GM12878 (cell line): ENCODE measurements around the gene PKN2. TPM values are rescaled to one million over a fixed set of nuclear protein-coding genes. Genes with fewer than 3 reads are reported as not detected.

Experiments
- ATAC-seq: fragments of 200-7000 bp; cut with Tn5 transposase; 3 replicates; pipeline ENCODE4 v1.9.1; 2020; ENCODE audit warnings: mild to moderate bottlenecking, moderate library complexity
- BruUV-seq: library from RNA; stranded (reverse); fragments of 400-500 nt; replicated peaks from 2 replicates; lab custom pipeline; 2021; lab: Mats Ljungman, UMichigan
- CTCF ChIA-PET: fragments of 300-600 bp; sonication (Branson Sonifier 250); formaldehyde crosslinking; extraction: SDS; loops from one replicate; lab custom pipeline; 2021; ENCODE audit warnings: inconsistent platforms; lab: Yijun Ruan, JAX
- POLR2A ChIA-PET: fragments of 350-600 bp; formaldehyde crosslinking; extraction: SDS; loops from one replicate; lab custom pipeline; 2021; ENCODE audit warnings: inconsistent platforms; lab: Charles Lee
- RAD21 ChIA-PET: fragments of 300-600 bp; sonication (Branson Sonifier 250); formaldehyde crosslinking; loops from one replicate; lab custom pipeline; 2023; ENCODE audit warnings: antibody characterized with exemption; ENCODE audit not compliant: unreplicated experiment; lab: Charles Lee
- SMC1A ChIA-PET: fragments of 300-600 bp; sonication (Branson Sonifier 250); formaldehyde crosslinking; loops from one replicate; lab custom pipeline; 2023; ENCODE audit not compliant: unreplicated experiment, uncharacterized antibody; lab: Charles Lee
- DNase-seq: peaks from one replicate; pipeline ENCODE4 v3.0.0-alpha.2; 2011; ENCODE audit warnings: low read depth, low spot score
- FAIRE-seq: peaks from 3 replicates; lab custom pipeline; 2011; peaks lifted over from hg19 to GRCh38; lab: Jason Lieb, UNC
- H2AFZ ChIP-seq: 2 replicates; pipeline ENCODE4 v1.6.0; 2011; ENCODE audit warnings: low read depth, low read length, control low read depth; ENCODE audit not compliant: control insufficient read depth
- H3K27ac ChIP-seq: 2 replicates; pipeline ENCODE4 v1.5.1; 2011; ENCODE audit warnings: control low read depth; ENCODE audit not compliant: control insufficient read depth, insufficient read depth
- H3K27me3 ChIP-seq, 2 experiments: replicated peaks in 1 of 2; 2 replicates each; pipeline versions ENCODE4 v1.6.0 to v1.6.1; 2011; ENCODE audit warnings: low read length in 1 of 2; ENCODE audit not compliant: control insufficient read depth in 2 of 2, insufficient read depth in 2 of 2
- H3K36me3 ChIP-seq, 2 experiments: 2 replicates each; pipeline ENCODE4 v1.5.1; 2011; ENCODE audit warnings: low read length in 1 of 2; ENCODE audit not compliant: control insufficient read depth in 2 of 2, insufficient read depth in 2 of 2
- H3K4me1 ChIP-seq: 2 replicates; pipeline ENCODE4 v1.6.1; 2011; ENCODE audit warnings: mild to moderate bottlenecking, low read length, moderate library complexity, mixed read lengths; ENCODE audit not compliant: control insufficient read depth, insufficient read depth
- H3K4me2 ChIP-seq: 2 replicates; pipeline ENCODE4 v1.6.0; 2011; ENCODE audit warnings: control low read depth; ENCODE audit not compliant: control insufficient read depth, insufficient read depth
- H3K4me3 ChIP-seq: fragments of 200-600 bp; sonication (generic); 2 replicates; pipeline ENCODE4 v1.5.1; 2016
- H3K79me2 ChIP-seq: 2 replicates; pipeline ENCODE4 v1.6.0; 2011; ENCODE audit warnings: low read length; ENCODE audit not compliant: control insufficient read depth, insufficient read depth
- H3K9ac ChIP-seq: 2 replicates; pipeline ENCODE4 v1.8.0; 2011; ENCODE audit warnings: low read length, control low read depth, mixed read lengths; ENCODE audit not compliant: control insufficient read depth, insufficient read depth
- H3K9me3 ChIP-seq: replicated peaks from 3 replicates; pipeline ENCODE4 v1.5.1; 2011; ENCODE audit warnings: mild to moderate bottlenecking, low read length; ENCODE audit not compliant: control insufficient read depth, insufficient read depth
- H4K20me1 ChIP-seq: 2 replicates; pipeline ENCODE4 v1.6.0; 2011; ENCODE audit not compliant: control insufficient read depth, insufficient read depth
- BRCA1 ChIP-seq: IDR thresholded peaks from 2 replicates; pipeline ENCODE4 v1.6.1; 2011; ENCODE audit warnings: low read depth, low read length, improper control_type of control experiment
- EP300 ChIP-seq, 2 experiments: fragments of 150-350 bp in 1 of 2; IDR thresholded peaks; 2 replicates each; pipeline ENCODE4 v1.6.1; 2011 to 2012; ENCODE audit warnings: low read depth in 2 of 2, low read length in 2 of 2, borderline replicate concordance in 1 of 2, improper control_type of control experiment in 1 of 2, inconsistent platforms in 1 of 2; ENCODE audit not compliant: control insufficient read depth in 1 of 2
- HCFC1 ChIP-seq: fragments of 150-350 bp; IDR thresholded peaks from 2 replicates; pipeline ENCODE4 v1.6.1; 2014; ENCODE audit warnings: low read length
- MXI1 ChIP-seq: fragments of 150-350 bp; IDR thresholded peaks from 2 replicates; pipeline ENCODE4 v1.6.1; 2011; ENCODE audit warnings: low read depth, mild to moderate bottlenecking, inconsistent platforms, low read length, improper control_type of control experiment
- POLR2A ChIP-seq: IDR thresholded peaks from 2 replicates; pipeline ENCODE4 v1.6.1; 2011; ENCODE audit warnings: low read depth, mild to moderate bottlenecking, low read length
- POLR2AphosphoS5 ChIP-seq: IDR thresholded peaks from 2 replicates; pipeline ENCODE4 v1.6.1; 2011; ENCODE audit warnings: mild to moderate bottlenecking, low read length, inconsistent platforms
- RBBP5 ChIP-seq: fragments of 200-600 bp; sonication (generic); conservative IDR thresholded peaks from 2 replicates; pipeline ENCODE4 v1.6.1; 2016
- SREBF1 ChIP-seq: IDR thresholded peaks from 2 replicates; pipeline ENCODE4 v1.6.1; 2012; ENCODE audit warnings: mild to moderate bottlenecking, low read length
- ZNF217 ChIP-seq: fragments of 450-650 bp; IDR thresholded peaks from 2 replicates; pipeline ENCODE4 v1.6.1; 2017; ENCODE audit warnings: antibody characterized with exemption, mild to moderate bottlenecking
- in situ Hi-C: fragments of 300-500 bp; cut with MboI; formaldehyde crosslinking; loops from 9 replicates; pipeline ENCODE4 v1.14.3; 2018; ENCODE audit warnings: mixed read lengths
- intact Hi-C: fragments of 100-400 bp; cut with micrococcal nuclease; formaldehyde crosslinking; loops from one replicate; pipeline ENCODE4 v1.14.2; 2022; ENCODE audit not compliant: unreplicated experiment
- polyA plus RNA-seq, 11 experiments: library from polyadenylated mRNA; depleted of rRNA in 4 of 11; unstranded in 6 of 11; stranded (reverse) in 5 of 11; fragments of >200 nt; fragmentation: Nextera tagmentation in 4 of 11; fragmentation: Illumina TruSeq in 1 of 11; extraction: Ambion mirVana in 4 of 11; extraction: Trizol in 1 of 11; gene quantifications; 1 replicate in 1 of 11; 2 replicates in 10 of 11; pipeline versions ENCODE4 v1.2.1 to v1.2.3, GENCODE V29; 2011 to 2016; ENCODE audit warnings: inconsistent platforms in 2 of 11, missing spikeins in 2 of 11, low read depth in 1 of 11
- total RNA-seq, 4 experiments: library from RNA; depleted of rRNA in 3 of 4; stranded (reverse); fragments of >200 nt in 3 of 4; fragmentation: Illumina TruSeq in 1 of 4; extraction: Trizol in 1 of 4; gene quantifications; 2 replicates each; pipeline versions ENCODE4 v1.2.1 to v1.2.3, GENCODE V29; 2013 to 2021
- TF ChIP-seq, protein P1 (sequence below): fragments of 450-650 bp; IDR thresholded peaks from 2 replicates; pipeline ENCODE4 v1.6.1; 2016; ENCODE audit warnings: mild to moderate bottlenecking
- TF ChIP-seq, protein P2 (sequence below): fragments of 450-650 bp; IDR thresholded peaks from 2 replicates; pipeline ENCODE4 v1.6.1; 2016; ENCODE audit warnings: mild to moderate bottlenecking
- TF ChIP-seq, protein P3 (sequence below): IDR thresholded peaks from 2 replicates; pipeline ENCODE4 v1.6.1; 2011; ENCODE audit warnings: mild to moderate bottlenecking, low read depth, low read length, moderate library complexity; ENCODE audit not compliant: insufficient replicate concordance
- TF ChIP-seq, protein P4 (sequence below): fragments of 450-650 bp; IDR thresholded peaks from 2 replicates; pipeline ENCODE4 v1.6.1; 2018; ENCODE audit warnings: borderline replicate concordance, mild to moderate bottlenecking; ENCODE audit not compliant: partially characterized antibody

PKN2 gene
- total and polyA plus RNA-seq, 10 of the 15 experiments (the other 5 are each of a cell fraction or from before 2014, with no cell fraction given), result 2.6 to 18.3 (median 12.9) TPM

DNA sequence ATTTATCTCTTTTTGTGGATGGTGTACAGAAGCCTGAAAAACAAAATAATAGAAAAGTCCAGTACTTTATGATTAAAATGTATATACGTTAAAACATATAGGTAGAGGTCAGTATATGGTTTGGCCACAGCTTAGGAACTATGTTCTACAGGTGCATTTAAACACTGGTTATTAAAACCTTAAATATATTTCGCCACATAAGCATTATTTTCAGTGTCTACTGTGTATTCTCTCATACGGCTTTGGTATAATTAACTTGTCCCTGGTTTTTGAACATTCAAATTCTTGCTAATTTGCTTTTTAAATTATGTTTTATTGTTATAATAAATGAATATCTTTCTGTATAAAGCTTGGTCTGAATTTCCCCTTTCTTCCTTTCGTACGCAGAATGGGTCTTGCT, 119.4 kb downstream of the PKN2 start (continued):
- TF ChIP-seq, protein P1, sequence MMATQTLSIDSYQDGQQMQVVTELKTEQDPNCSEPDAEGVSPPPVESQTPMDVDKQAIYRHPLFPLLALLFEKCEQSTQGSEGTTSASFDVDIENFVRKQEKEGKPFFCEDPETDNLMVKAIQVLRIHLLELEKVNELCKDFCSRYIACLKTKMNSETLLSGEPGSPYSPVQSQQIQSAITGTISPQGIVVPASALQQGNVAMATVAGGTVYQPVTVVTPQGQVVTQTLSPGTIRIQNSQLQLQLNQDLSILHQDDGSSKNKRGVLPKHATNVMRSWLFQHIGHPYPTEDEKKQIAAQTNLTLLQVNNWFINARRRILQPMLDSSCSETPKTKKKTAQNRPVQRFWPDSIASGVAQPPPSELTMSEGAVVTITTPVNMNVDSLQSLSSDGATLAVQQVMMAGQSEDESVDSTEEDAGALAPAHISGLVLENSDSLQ, result no peak
- no peak for TF ChIP-seq SREBF1
- TF ChIP-seq, protein P2, sequence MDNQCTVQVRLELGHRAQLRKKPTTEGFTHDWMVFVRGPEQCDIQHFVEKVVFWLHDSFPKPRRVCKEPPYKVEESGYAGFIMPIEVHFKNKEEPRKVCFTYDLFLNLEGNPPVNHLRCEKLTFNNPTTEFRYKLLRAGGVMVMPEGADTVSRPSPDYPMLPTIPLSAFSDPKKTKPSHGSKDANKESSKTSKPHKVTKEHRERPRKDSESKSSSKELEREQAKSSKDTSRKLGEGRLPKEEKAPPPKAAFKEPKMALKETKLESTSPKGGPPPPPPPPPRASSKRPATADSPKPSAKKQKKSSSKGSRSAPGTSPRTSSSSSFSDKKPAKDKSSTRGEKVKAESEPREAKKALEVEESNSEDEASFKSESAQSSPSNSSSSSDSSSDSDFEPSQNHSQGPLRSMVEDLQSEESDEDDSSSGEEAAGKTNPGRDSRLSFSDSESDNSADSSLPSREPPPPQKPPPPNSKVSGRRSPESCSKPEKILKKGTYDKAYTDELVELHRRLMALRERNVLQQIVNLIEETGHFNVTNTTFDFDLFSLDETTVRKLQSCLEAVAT, result no peak
- no peak for TF ChIP-seq BRCA1
- TF ChIP-seq POLR2A, result no peak
- TF ChIP-seq RBBP5, result no peak
- TF ChIP-seq ZNF217, result no peak
- no peak for TF ChIP-seq POLR2AphosphoS5
- TF ChIP-seq, all 136 proteins: peak for 0

DNA sequence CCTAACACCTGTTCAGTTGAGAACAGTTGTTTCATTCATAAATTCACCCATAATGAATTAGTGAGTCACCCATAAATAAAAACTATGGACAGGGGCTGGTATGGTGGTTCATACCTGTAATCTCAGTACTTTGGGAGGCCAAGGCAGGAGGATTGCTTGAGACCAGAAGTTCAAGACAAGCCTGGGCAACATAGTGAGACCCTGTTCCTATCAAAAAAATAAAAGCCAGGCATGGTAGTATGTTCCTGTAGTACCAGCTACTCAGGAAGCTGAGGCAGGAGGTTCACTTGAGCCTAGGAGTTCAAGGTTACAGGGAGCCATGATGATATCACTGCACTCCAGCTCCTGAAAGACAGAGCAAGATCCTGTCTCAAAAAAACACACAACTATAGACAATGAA, 128.3 kb downstream of the PKN2 start:
- no peaks in the 10 kb centered on the region for H3K79me2 ChIP-seq
- peaks cover 0 to 5% of the 10 kb centered on the region in 2 experiments; a peak in 2 of 4 replicates for H3K36me3 ChIP-seq
- SMC1A ChIA-PET, result no interaction called here
- no peak overlapping the region for H3K9ac ChIP-seq
- H3K4me2 ChIP-seq, result no peak overlapping the region
- H2AFZ ChIP-seq, result no peak overlapping the region
- no peak overlapping the region for H3K27ac ChIP-seq
- no peak for DNase-seq
- in situ Hi-C loops (no loop called here), intact Hi-C loops (no loop called here)
- no peaks in the 10 kb centered on the region for H3K9me3 ChIP-seq
- RAD21 ChIA-PET, result no interaction called here
- BruUV-seq, result no TSS peak
- POLR2A ChIA-PET, result no interaction called here
- H3K4me3 ChIP-seq, result no peak overlapping the region
- TF ChIP-seq EP300 (IDR thresholded peaks at IDR 0.05; ENCODE audit: borderline replicate concordance in 1 of 2, control insufficient read depth in 1 of 2, low read depth in 2 of 2, low read length in 2 of 2), result no peak
- TF ChIP-seq HCFC1, result no peak
- TF ChIP-seq, protein P3, sequence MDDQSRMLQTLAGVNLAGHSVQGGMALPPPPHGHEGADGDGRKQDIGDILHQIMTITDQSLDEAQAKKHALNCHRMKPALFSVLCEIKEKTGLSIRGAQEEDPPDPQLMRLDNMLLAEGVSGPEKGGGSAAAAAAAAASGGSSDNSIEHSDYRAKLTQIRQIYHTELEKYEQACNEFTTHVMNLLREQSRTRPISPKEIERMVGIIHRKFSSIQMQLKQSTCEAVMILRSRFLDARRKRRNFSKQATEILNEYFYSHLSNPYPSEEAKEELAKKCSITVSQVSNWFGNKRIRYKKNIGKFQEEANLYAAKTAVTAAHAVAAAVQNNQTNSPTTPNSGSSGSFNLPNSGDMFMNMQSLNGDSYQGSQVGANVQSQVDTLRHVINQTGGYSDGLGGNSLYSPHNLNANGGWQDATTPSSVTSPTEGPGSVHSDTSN, result no peak
- TF ChIP-seq, protein P4, sequence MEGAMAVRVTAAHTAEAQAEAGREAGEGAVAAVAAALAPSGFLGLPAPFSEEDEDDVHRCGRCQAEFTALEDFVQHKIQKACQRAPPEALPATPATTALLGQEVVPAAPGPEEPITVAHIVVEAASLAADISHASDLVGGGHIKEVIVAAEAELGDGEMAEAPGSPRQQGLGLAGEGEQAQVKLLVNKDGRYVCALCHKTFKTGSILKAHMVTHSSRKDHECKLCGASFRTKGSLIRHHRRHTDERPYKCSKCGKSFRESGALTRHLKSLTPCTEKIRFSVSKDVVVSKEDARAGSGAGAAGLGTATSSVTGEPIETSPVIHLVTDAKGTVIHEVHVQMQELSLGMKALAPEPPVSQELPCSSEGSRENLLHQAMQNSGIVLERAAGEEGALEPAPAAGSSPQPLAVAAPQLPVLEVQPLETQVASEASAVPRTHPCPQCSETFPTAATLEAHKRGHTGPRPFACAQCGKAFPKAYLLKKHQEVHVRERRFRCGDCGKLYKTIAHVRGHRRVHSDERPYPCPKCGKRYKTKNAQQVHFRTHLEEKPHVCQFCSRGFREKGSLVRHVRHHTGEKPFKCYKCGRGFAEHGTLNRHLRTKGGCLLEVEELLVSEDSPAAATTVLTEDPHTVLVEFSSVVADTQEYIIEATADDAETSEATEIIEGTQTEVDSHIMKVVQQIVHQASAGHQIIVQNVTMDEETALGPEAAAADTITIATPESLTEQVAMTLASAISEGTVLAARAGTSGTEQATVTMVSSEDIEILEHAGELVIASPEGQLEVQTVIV, result no peak
- no peak for TF ChIP-seq MXI1
- TF ChIP-seq, all 136 proteins: peak for 0
- CTCF ChIA-PET, result no interaction called here
- Histone ChIP-seq H4K20me1 (no peaks in the 10 kb centered on the region), H3K4me1 (no peaks in the 10 kb centered on the region), H3K27me3 (no peaks in the 10 kb centered on the region)
- no peak for FAIRE-seq
- no peak for ATAC-seq
